Vagina (tissue), 2 donors: ENCODE results near the gene IKZF3.

Experiments used
- POLR2A ChIP-seq, 2 donors: fragments of 450-650 bp; IDR thresholded peaks; one replicate each; pipeline ENCODE4 v1.6.1; 2017; ENCODE audit warnings: antibody characterized with exemption in 2 of 2, mild to moderate bottlenecking in 2 of 2, moderate library complexity in 2 of 2
- TF ChIP-seq, protein P1 (sequence below), 3 experiments: fragments of 450-650 bp in 2 of 3; fragments of 200-600 bp in 1 of 3; sonication (generic) in 1 of 3; IDR thresholded peaks; one replicate each; pipeline ENCODE4 v1.5.1; 2017 to 2019; ENCODE audit warnings: antibody characterized with exemption in 3 of 3, mild to moderate bottlenecking in 2 of 3, moderate library complexity in 2 of 3

DNA sequence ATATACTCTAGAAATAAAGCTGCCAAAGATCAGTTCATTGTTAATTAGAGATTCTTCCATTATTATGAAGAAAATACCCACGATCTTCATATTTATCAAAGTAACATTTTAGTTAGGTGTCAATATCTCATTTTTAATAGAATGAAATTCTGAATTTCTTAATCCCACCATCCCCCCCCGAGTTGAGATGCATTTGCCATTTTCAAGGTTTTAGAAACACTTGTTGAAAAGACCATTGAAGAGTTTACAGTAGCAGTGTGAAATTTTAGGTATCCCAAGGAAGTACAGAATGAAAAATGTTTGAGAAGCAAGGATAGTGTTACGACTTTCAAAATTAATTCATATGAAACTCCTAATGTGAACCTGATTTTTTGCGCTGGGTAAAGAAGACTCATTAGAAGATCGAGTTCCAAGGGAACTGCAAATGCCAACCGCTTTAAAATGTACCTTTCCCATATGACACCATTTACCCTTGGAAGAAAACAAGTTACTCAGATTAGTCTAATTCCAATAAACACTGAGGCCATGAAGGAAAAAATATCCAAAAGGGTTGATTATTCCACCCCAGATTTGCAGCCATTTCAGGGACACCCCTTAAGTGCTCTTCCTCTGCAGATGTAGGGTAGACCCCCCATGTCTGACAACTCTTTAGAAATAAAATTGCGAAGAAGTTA is 731 bp downstream of the IKZF3 start:
- TF ChIP-seq, protein P1, sequence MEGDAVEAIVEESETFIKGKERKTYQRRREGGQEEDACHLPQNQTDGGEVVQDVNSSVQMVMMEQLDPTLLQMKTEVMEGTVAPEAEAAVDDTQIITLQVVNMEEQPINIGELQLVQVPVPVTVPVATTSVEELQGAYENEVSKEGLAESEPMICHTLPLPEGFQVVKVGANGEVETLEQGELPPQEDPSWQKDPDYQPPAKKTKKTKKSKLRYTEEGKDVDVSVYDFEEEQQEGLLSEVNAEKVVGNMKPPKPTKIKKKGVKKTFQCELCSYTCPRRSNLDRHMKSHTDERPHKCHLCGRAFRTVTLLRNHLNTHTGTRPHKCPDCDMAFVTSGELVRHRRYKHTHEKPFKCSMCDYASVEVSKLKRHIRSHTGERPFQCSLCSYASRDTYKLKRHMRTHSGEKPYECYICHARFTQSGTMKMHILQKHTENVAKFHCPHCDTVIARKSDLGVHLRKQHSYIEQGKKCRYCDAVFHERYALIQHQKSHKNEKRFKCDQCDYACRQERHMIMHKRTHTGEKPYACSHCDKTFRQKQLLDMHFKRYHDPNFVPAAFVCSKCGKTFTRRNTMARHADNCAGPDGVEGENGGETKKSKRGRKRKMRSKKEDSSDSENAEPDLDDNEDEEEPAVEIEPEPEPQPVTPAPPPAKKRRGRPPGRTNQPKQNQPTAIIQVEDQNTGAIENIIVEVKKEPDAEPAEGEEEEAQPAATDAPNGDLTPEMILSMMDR (IDR thresholded peaks at IDR 0.05) = no peak
- no peak for TF ChIP-seq POLR2A (IDR thresholded peaks at IDR 0.05)
